Neural crest cell (in vitro differentiated cells): ENCODE data around the gene RAB36. TPM values are rescaled to one million over a fixed set of nuclear protein-coding genes. Genes with fewer than 3 reads are reported as not detected.
A peak's percentile ranks its signal among the peaks of the same experiment; 100 is the strongest.

Experiments
- DNase-seq: peaks from one replicate; pipeline ENCODE4 v3.0.0; 2021; ENCODE audit warnings: low read depth, mixed read lengths, low spot score
- H3K27ac Mint-ChIP-seq: one replicate; pipeline ENCODE4 v1.8.0; 2021; ENCODE audit warnings: mild to moderate bottlenecking, mixed read lengths; ENCODE audit not compliant: unreplicated experiment
- H3K27me3 Mint-ChIP-seq: 2 replicates; pipeline ENCODE4 v1.8.0; 2021; ENCODE audit warnings: low read depth, mild to moderate bottlenecking, mixed read lengths
- H3K36me3 Mint-ChIP-seq: 2 replicates; pipeline ENCODE4 v1.8.0; 2021; ENCODE audit warnings: low read depth, mild to moderate bottlenecking, mixed read lengths
- H3K4me1 Mint-ChIP-seq: 2 replicates; pipeline ENCODE4 v1.8.0; 2021; ENCODE audit warnings: mixed read lengths
- H3K4me3 Mint-ChIP-seq: one replicate; pipeline ENCODE4 v1.8.0; 2021; ENCODE audit warnings: mild to moderate bottlenecking, mixed read lengths
- H3K9me3 Mint-ChIP-seq: 2 replicates; pipeline ENCODE4 v1.8.0; 2021; ENCODE audit warnings: mixed read lengths
- long read RNA-seq: library from polyadenylated mRNA; unstranded; transcript quantifications from one replicate; pipeline ENCODE4 v2.0.0, GENCODE V29; 2020
- total RNA-seq: library from RNA; stranded (reverse); gene quantifications from 2 replicates; pipeline ENCODE4 v1.2.1, GENCODE V29; 2021
- TF ChIP-seq, protein P1 (sequence below): fragments of 200-600 bp; sonication (generic); conservative IDR thresholded peaks from 2 replicates; pipeline ENCODE4 v1.5.0; 2021; ENCODE audit warnings: antibody characterized with exemption, mild to moderate bottlenecking

Gene RAB36
- total RNA-seq: 13.5 and 14.4 TPM in 2 replicates
- long read RNA-seq, partial matches to known transcripts: 0 of 2 reads
- long read RNA-seq, other reads (novel, unspliced or antisense): 2 of 2 reads

- Mint-ChIP-seq H3K4me1 (peaks cover 48% of the 10 kb centered on the region), H3K27ac (peak within 1 kb of the TSS; percentile 97), H3K9me3 (no peaks in the 10 kb centered on the region), H3K36me3 (peaks cover 2% of the 10 kb centered on the region), H3K4me3 (peak within 1 kb of the TSS; percentile 91), H3K27me3 (no peaks in the 10 kb centered on the region)
- peak; percentile 98 for DNase-seq
- TF ChIP-seq, protein P1, sequence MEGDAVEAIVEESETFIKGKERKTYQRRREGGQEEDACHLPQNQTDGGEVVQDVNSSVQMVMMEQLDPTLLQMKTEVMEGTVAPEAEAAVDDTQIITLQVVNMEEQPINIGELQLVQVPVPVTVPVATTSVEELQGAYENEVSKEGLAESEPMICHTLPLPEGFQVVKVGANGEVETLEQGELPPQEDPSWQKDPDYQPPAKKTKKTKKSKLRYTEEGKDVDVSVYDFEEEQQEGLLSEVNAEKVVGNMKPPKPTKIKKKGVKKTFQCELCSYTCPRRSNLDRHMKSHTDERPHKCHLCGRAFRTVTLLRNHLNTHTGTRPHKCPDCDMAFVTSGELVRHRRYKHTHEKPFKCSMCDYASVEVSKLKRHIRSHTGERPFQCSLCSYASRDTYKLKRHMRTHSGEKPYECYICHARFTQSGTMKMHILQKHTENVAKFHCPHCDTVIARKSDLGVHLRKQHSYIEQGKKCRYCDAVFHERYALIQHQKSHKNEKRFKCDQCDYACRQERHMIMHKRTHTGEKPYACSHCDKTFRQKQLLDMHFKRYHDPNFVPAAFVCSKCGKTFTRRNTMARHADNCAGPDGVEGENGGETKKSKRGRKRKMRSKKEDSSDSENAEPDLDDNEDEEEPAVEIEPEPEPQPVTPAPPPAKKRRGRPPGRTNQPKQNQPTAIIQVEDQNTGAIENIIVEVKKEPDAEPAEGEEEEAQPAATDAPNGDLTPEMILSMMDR: no peak
Measured at GRCh38 chr22:23144932-23145877, at the start of gene RAB36. TSS of gene RAB36 (plus strand) at chr22:23145477. CDS start at chr22:23146617, 1,140 bp downstream.

DNA sequence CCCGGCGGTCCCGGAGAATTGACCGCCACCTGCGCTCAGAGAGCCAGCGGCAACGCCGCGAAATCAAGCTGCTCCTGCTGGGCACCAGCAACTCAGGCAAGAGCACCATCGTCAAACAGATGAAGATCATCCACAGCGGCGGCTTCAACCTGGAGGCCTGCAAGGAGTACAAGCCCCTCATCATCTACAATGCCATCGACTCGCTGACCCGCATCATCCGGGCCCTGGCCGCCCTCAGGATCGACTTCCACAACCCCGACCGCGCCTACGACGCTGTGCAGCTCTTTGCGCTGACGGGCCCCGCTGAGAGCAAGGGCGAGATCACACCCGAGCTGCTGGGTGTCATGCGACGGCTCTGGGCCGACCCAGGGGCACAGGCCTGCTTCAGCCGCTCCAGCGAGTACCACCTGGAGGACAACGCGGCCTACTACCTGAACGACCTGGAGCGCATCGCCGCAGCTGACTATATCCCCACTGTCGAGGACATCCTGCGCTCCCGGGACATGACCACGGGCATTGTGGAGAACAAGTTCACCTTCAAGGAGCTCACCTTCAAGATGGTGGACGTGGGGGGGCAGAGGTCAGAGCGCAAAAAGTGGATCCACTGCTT lies 49.4 kb upstream of the RAB36 start:
- DNase-seq: no peak
- Mint-ChIP-seq H3K27ac (no peak overlapping the region), H3K4me3 (no peak overlapping the region), H3K9me3 (no peaks in the 10 kb centered on the region), H3K4me1 (peaks cover 6% of the 10 kb centered on the region), H3K27me3 (no peaks in the 10 kb centered on the region), H3K36me3 (no peaks in the 10 kb centered on the region)
- TF ChIP-seq, protein P1: no peak

GRCh38 chr22:23097412-23098229 lies 47.7 kb upstream of the RAB36 start:
- peak overlapping the region; percentile 57 for H3K27ac Mint-ChIP-seq
- no peak for DNase-seq
- no peaks in the 10 kb centered on the region for H3K36me3 Mint-ChIP-seq
- H3K4me1 Mint-ChIP-seq: peaks cover 6% of the 10 kb centered on the region
- no peaks in the 10 kb centered on the region for H3K9me3 Mint-ChIP-seq
- H3K27me3 Mint-ChIP-seq: no peaks in the 10 kb centered on the region
- TF ChIP-seq, protein P1: no peak
- H3K4me3 Mint-ChIP-seq: no peak overlapping the region

DNA sequence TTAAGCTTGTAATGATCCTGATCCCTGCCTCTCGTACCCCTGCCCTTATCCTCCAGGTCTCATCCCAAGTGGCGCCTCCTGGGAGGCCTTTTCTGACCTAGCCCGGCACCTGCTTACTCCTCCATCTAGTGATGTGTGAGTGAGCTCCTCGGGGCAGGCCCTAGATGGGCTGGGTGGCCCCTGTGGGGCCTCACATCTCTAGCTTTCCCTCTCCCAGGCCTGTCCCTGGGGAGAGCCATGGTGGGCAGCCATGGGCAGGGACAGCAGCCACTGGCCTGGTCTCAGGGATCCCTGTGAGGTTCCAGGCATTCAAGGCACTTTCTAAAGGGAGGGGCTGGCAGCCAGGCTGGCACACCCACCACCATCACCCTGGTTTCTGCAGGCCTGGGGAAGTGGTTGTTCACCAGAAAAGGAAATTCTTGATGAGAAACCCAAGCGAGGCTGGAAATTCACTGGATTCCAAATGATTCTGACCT lies 47.0 kb upstream of the RAB36 start:
- no peak overlapping the region for H3K27ac Mint-ChIP-seq

More for the DNA sequence above, 47.0 kb upstream of the RAB36 start:
- Mint-ChIP-seq H3K4me1 (peaks cover 4% of the 10 kb centered on the region), H3K27me3 (no peaks in the 10 kb centered on the region), H3K4me3 (no peak overlapping the region), H3K9me3 (no peaks in the 10 kb centered on the region), H3K36me3 (no peaks in the 10 kb centered on the region)
- TF ChIP-seq, protein P1: no peak
- DNase-seq: no peak
